ENCODE data around the gene AASS. TPM values are rescaled to one million over a fixed set of nuclear protein-coding genes. Genes with fewer than 3 reads are reported as not detected.

The AASS gene
- total and polyA plus RNA-seq, 10 donors = 1.7 to 25.3 (median 12.0) TPM

DNA sequence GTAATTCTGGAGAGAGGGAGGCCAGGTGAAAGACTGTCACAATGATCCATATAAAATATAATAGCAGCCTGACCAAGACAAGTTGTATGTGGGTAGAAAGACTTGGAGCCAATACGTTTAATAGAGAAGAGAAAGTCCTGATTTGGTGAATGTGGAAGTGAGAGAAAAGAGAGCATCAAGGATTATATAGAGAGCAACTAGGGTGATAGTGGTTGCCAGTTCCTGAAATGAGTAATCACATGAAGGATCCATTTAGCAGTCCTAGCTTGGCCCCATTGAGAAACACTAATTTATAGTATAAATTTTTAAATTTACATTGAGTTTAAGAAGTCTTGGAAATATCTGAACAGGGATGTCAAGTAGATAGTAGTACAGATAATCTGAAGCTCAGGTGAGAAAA lies 74.0 kb downstream of the AASS start:
- TF ChIP-seq POLR2AphosphoS5 (IDR thresholded peaks at IDR 0.05) = no peak
- TF ChIP-seq, protein P1, sequence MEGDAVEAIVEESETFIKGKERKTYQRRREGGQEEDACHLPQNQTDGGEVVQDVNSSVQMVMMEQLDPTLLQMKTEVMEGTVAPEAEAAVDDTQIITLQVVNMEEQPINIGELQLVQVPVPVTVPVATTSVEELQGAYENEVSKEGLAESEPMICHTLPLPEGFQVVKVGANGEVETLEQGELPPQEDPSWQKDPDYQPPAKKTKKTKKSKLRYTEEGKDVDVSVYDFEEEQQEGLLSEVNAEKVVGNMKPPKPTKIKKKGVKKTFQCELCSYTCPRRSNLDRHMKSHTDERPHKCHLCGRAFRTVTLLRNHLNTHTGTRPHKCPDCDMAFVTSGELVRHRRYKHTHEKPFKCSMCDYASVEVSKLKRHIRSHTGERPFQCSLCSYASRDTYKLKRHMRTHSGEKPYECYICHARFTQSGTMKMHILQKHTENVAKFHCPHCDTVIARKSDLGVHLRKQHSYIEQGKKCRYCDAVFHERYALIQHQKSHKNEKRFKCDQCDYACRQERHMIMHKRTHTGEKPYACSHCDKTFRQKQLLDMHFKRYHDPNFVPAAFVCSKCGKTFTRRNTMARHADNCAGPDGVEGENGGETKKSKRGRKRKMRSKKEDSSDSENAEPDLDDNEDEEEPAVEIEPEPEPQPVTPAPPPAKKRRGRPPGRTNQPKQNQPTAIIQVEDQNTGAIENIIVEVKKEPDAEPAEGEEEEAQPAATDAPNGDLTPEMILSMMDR (IDR thresholded peaks at IDR 0.05 in 8 of 11, conservative IDR thresholded peaks at IDR 0.05 in 3 of 11) = no peak
- TF ChIP-seq POLR2A (IDR thresholded peaks at IDR 0.05) = no peak
- Histone ChIP-seq H3K36me3 (peaks cover 0 to 5% (median 0%) of the 10 kb centered on the region in 6 donors), H3K27ac (no peak overlapping the region), H3K9me3 (no peaks in the 10 kb centered on the region), H3K4me1 (no peaks in the 10 kb centered on the region), H3K27me3 (replicated peaks in 1 of 7) (no peaks in the 10 kb centered on the region), H3K4me3 (no peak overlapping the region)
- DNase-seq = no peak
- intact Hi-C loops (cut with DNase I; ENCODE audit: low total_unique reads) = no loop called here
- 37 to 63% (median 55%) methylated on average over 1 of the region's 1 CpG for WGBS, 5 donors

DNA sequence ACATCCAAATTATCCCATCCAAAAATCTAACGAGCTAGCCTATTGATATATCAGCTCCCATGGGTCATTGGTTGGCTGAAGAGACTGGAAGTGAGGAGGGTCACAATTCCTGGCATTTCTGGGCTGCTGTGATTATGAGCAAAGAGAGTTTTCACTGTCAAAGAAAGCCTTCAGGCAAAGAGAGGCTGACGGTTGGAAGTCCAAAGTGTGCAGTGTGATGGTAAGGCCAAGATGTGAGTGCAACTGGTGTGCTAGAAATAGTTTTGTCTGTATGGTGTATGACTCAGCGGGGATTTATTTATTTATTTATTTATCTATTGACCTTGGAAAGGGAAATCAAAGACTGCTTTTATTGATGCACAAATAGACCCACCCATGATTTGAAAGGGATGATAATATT lies 75.0 kb downstream of the AASS start:
- intact Hi-C loops (cut with DNase I; ENCODE audit: low total_unique reads) = no loop called here
- Histone ChIP-seq H3K9me3 (no peaks in the 10 kb centered on the region), H3K36me3 (no peaks in the 10 kb centered on the region), H3K27ac (no peak overlapping the region), H3K4me1 (no peaks in the 10 kb centered on the region), H3K4me3 (no peak overlapping the region), H3K27me3 (replicated peaks in 1 of 7) (no peaks in the 10 kb centered on the region)
- no peak for DNase-seq
- TF ChIP-seq POLR2A (IDR thresholded peaks at IDR 0.05) (no peak), POLR2AphosphoS5 (IDR thresholded peaks at IDR 0.05) (no peak)
- TF ChIP-seq, protein P1 (IDR thresholded peaks at IDR 0.05 in 8 of 11, conservative IDR thresholded peaks at IDR 0.05 in 3 of 11) = no peak
- WGBS, 5 donors = 71 to 82% (median 76%) methylated on average over 3 of the region's 3 CpGs

DNA sequence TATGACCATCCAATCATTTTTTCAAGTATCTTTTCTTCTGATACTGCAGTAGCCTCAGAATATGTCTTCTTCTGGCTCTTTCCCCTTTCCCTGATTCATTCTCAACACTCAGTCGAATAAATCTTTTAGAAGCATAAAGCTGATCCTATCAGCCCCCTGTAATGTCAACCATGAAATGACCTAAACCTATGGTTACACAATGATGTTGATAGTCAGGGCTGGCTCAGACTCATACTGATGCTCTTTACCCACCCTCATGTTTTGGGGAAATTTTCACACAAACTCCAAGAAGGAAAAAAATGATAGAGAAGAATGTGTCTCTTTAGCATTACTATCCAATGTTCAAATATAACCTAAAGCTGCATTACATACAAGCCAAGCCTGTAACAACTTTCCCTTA lies 76.0 kb downstream of the AASS start:
- H3K36me3 ChIP-seq = no peaks in the 10 kb centered on the region
- no peaks in the 10 kb centered on the region for H3K9me3 ChIP-seq
- TF ChIP-seq, protein P1 (IDR thresholded peaks at IDR 0.05 in 8 of 11, conservative IDR thresholded peaks at IDR 0.05 in 3 of 11) = no peak
- no peak for TF ChIP-seq POLR2AphosphoS5 (IDR thresholded peaks at IDR 0.05)
- no peak for TF ChIP-seq POLR2A (IDR thresholded peaks at IDR 0.05)
- no peaks in the 10 kb centered on the region for H3K27me3 ChIP-seq (replicated peaks in 1 of 7)
- H3K4me3 ChIP-seq = no peak overlapping the region
- 63 to 82% (median 77%) methylated on average over 1 of the region's 1 CpG for WGBS, 5 donors
- no peak overlapping the region for H3K27ac ChIP-seq
- no peaks in the 10 kb centered on the region for H3K4me1 ChIP-seq
- intact Hi-C loops (cut with DNase I; ENCODE audit: low total_unique reads) = no loop called here
- DNase-seq = no peak

DNA sequence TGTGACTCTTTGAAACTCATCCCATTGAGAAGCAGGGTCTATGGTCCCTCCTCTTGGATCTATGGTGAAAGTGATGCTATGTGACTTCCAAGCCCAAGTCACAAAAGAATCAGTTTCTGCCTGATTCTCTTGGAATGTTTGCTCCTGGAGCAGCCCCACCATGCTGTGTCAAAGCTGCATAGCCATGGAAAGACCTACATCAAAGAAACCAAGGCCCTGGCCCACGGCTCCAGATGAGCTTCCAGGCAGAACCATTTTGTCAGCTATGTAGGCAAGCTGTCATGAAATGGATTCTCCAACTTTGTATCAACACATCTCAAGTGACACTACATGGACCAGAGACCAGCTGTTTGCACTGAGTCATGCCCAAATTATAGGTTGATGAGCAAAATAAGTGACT lies 77.0 kb downstream of the AASS start:
- intact Hi-C loops (cut with DNase I; ENCODE audit: low total_unique reads) = no loop called here
- no peak for DNase-seq
- WGBS, 5 donors = 50 to 80% (median 73%) methylated on average over 1 of the region's 1 CpG
- Histone ChIP-seq H3K27ac (no peak overlapping the region), H3K4me3 (no peak overlapping the region), H3K36me3 (no peaks in the 10 kb centered on the region), H3K9me3 (no peaks in the 10 kb centered on the region), H3K4me1 (no peaks in the 10 kb centered on the region), H3K27me3 (replicated peaks in 1 of 7) (no peaks in the 10 kb centered on the region)
- TF ChIP-seq POLR2AphosphoS5 (IDR thresholded peaks at IDR 0.05) = no peak
- TF ChIP-seq, protein P1 (IDR thresholded peaks at IDR 0.05 in 8 of 11, conservative IDR thresholded peaks at IDR 0.05 in 3 of 11) = no peak
- TF ChIP-seq POLR2A (IDR thresholded peaks at IDR 0.05) = no peak
